Psoas muscle (tissue), 7 donors: ENCODE measurements around the gene SLC6A4. TPM values are rescaled to one million over a fixed set of nuclear protein-coding genes. Genes with fewer than 3 reads are reported as not detected.

Source experiments
- polyA plus RNA-seq, 3 donors: library from polyadenylated mRNA; stranded (reverse); fragments of 200-250 nt; gene quantifications; one replicate each; pipeline ENCODE4 v1.2.3, GENCODE V29; 2013
- total RNA-seq, 4 donors: library from RNA; stranded (reverse); fragmentation: NEBNext Ultra II Directional in 2 of 4; extraction: Animal tissue kit (Norgen Biotek cat#: 25700) in 2 of 4; gene quantifications; one replicate each; pipeline versions ENCODE4 v1.2.1 to v1.2.4, GENCODE V29; 2021 to 2023
- donor health status: healthy with polysubstance abuse.
- donor health status: DM: no; HTN: no; CAD: no; lungs with moderate emphysema.
- donor health status: Bipolar disorder and iron deficiency.
- donor health status: healthy.
- donor health status: DM: no; HTN: no; CAD: no.
- donor health status: DM: no; HTN: no; CAD: no.
- donor health status: DM: yes; HTN: yes; CAD: no.

The SLC6A4 gene
- total and polyA plus RNA-seq, 7 donors = 0.01 to 0.06 TPM; not detected in 5

Other genes starting within 250 kb of the SLC6A4 start
- gene NSRP1, start 118.9 kb downstream of the SLC6A4 start, total RNA-seq = 10 to 100 TPM; 13.6 to 25.9 (median 21.6) TPM
- 10 to 100 TPM; 15.3 to 32.7 (median 19.3) TPM for gene NSRP1, start 118.9 kb downstream of the SLC6A4 start, polyA plus RNA-seq
- 10 to 100 TPM; 21.2 to 29.2 (median 23.8) TPM for gene BLMH, start 56.2 kb upstream of the SLC6A4 start, total RNA-seq
- 10 to 100 TPM; 17.0 to 33.0 (median 17.6) TPM for gene BLMH, start 56.2 kb upstream of the SLC6A4 start, polyA plus RNA-seq
- gene TMIGD1, start 98.4 kb upstream of the SLC6A4 start, total RNA-seq = not detected
- gene TMIGD1, start 98.4 kb upstream of the SLC6A4 start, polyA plus RNA-seq = not detected
- gene CPD, start 143.2 kb upstream of the SLC6A4 start, total RNA-seq = 10 to 100 TPM; 18.6 to 29.3 (median 23.1) TPM
- 10 to 100 TPM in 1 of 3 donors, 1 to 10 TPM in 2; 5.6 to 12.5 (median 7.7) TPM for gene CPD, start 143.2 kb upstream of the SLC6A4 start, polyA plus RNA-seq
- gene GOSR1, start 241.7 kb upstream of the SLC6A4 start, total RNA-seq = 10 to 100 TPM; 26.8 to 38.2 (median 27.2) TPM
- gene GOSR1, start 241.7 kb upstream of the SLC6A4 start, polyA plus RNA-seq = 10 to 100 TPM in 2 of 3 donors, 1 to 10 TPM in 1; 10.0 to 20.4 (median 13.9) TPM